T-helper 1 cell treated with Interleukin-12 subunit alpha and Interleukin-12 subunit beta and Interleukin-4 antibody, amounts not matched to agents 30 μg/mL and 1 μg/mL, for 36 hours (primary cell): Measurements from ENCODE around the gene CMAS.
"Not testable (repeated sequence)": the region's sequence is repeated elsewhere in the genome, so short reads cannot be mapped to it uniquely, and the experiment has no call there.

ENCODE experiments used
- H3K27ac Mint-ChIP-seq: one replicate; pipeline ENCODE4 v1.8.0; 2021; ENCODE audit warnings: mild to moderate bottlenecking, mixed read lengths
- H3K27me3 Mint-ChIP-seq: one replicate; pipeline ENCODE4 v1.8.0; 2021; ENCODE audit warnings: low read depth, mixed read lengths
- H3K36me3 Mint-ChIP-seq: one replicate; pipeline ENCODE4 v1.8.0; 2021; ENCODE audit warnings: low read depth, mixed read lengths
- H3K4me1 Mint-ChIP-seq: one replicate; pipeline ENCODE4 v1.8.0; 2021; ENCODE audit warnings: low read depth, mixed read lengths
- H3K4me3 Mint-ChIP-seq: one replicate; pipeline ENCODE4 v1.8.0; 2021; ENCODE audit warnings: mild to moderate bottlenecking, moderate library complexity, mixed read lengths
- H3K9me3 Mint-ChIP-seq: one replicate; pipeline ENCODE4 v1.8.0; 2021; ENCODE audit warnings: mixed read lengths

Gene CMAS

DNA sequence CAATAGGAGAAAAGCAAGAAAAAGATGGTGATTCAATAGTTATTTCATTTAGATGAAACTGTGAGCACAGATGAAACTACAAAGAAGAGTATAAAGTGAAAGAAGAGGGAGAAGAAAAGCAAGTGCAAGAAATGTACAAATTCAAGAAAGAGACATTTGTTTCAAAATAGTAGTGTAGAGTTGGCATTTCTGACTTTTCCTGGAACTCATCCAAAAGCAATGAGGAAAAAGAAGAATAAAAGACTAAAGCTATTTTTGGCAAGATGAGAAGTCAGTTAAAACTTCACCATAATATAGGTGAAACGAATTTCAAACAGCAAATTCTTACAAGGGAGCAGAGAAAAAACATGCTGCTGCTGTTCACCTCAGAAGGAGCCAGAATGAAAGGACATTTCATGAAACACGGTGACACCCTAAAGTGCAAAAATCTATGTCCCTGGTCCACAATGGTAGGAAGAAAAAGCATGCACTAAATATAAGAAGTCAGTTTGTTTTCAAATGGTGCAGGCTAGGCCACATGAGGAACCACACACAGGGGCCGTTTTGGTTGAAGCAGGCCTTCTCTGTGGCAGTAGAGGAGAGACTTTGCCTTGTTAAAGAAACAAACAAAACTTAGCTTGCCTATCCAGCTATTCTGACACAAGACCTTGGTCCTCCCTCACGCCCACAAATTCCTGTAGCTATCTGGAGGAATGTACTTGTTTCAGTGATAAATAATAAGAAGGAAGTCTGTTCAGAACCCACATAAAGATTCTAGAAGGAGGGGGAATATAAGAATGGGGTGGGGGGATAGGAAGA is 11.1 kb upstream of the CMAS start:
- Mint-ChIP-seq H3K4me1 (no peaks in the 10 kb centered on the region), H3K9me3 (no peaks in the 10 kb centered on the region), H3K27ac (no peak overlapping the region), H3K36me3 (no peaks in the 10 kb centered on the region), H3K4me3 (no peak overlapping the region), H3K27me3 (peaks cover 6% of the 10 kb centered on the region)

DNA sequence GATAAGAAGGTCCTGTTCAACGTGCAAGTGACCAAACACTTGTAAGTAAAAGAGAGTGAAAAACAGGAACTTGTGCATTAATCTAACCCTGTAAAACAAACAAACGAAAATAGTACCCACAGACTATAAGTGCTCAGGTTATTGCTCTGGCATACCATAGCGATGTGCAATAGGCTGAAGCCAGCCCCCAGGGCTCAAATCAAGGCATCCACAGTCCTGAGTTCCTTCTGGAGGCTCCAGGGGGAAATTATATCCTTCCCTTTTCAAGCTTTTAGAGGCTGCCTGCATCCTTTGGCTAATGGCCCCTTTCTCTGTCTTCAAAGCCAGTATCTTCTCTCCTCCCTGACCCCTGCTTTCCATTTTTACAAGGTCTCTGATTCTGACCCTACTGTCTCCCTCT is 8.1 kb upstream of the CMAS start:
- H3K27ac Mint-ChIP-seq, result no peak overlapping the region

DNA sequence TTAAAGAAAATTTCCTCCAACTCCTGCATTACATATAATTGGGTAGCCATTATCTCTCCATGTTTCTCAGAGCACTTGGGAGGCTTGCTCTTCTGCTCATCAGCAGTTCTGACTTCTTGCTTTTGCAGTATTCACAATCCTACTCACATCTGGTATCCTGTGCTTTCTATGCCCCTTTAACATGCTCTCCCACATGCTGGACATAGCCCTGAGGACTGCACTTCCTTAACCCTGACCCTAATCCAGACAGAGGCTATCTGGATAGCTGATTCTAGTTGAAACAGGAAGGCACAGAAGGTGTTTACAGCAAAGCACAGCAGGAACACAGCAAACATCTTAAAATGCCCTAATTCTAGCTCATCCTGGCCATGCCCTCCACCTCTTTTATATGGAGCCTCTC is 7.3 kb upstream of the CMAS start:
- H3K36me3 Mint-ChIP-seq, result no peaks in the 10 kb centered on the region
- no peak overlapping the region for H3K4me3 Mint-ChIP-seq
- no peak overlapping the region for H3K27ac Mint-ChIP-seq
- peaks cover 12% of the 10 kb centered on the region for H3K27me3 Mint-ChIP-seq
- H3K9me3 Mint-ChIP-seq, result no peaks in the 10 kb centered on the region
- H3K4me1 Mint-ChIP-seq, result peaks cover 11% of the 10 kb centered on the region

More for the DNA sequence above, 8.1 kb upstream of the CMAS start:
- H3K27me3 Mint-ChIP-seq, result peaks cover 12% of the 10 kb centered on the region
- no peak overlapping the region for H3K4me3 Mint-ChIP-seq
- H3K36me3 Mint-ChIP-seq, result no peaks in the 10 kb centered on the region
- peaks cover 9% of the 10 kb centered on the region for H3K4me1 Mint-ChIP-seq
- no peaks in the 10 kb centered on the region for H3K9me3 Mint-ChIP-seq

DNA sequence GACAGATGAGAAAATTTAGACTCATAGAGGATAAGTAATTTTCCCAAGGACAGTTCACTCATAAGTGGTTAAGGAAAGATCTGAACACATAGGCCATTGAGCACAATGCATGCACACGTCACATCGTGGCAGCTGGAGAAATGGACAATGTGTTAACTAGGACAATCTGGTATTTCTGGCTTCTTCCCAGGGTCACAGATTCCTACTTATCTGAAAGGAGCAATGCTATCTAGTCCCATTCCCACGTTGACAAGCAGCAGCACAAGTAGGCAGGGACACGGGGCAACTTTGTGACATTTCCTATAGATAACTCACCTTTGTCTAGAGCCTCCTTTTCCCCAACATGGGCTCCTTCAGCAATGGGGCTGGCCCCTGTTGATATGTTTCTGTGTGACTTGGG is 6.7 kb upstream of the CMAS start:
- Mint-ChIP-seq H3K36me3 (no peaks in the 10 kb centered on the region), H3K9me3 (no peaks in the 10 kb centered on the region), H3K27me3 (peaks cover 12% of the 10 kb centered on the region), H3K4me3 (no peak overlapping the region), H3K27ac (no peak overlapping the region), H3K4me1 (peaks cover 12% of the 10 kb centered on the region)

DNA sequence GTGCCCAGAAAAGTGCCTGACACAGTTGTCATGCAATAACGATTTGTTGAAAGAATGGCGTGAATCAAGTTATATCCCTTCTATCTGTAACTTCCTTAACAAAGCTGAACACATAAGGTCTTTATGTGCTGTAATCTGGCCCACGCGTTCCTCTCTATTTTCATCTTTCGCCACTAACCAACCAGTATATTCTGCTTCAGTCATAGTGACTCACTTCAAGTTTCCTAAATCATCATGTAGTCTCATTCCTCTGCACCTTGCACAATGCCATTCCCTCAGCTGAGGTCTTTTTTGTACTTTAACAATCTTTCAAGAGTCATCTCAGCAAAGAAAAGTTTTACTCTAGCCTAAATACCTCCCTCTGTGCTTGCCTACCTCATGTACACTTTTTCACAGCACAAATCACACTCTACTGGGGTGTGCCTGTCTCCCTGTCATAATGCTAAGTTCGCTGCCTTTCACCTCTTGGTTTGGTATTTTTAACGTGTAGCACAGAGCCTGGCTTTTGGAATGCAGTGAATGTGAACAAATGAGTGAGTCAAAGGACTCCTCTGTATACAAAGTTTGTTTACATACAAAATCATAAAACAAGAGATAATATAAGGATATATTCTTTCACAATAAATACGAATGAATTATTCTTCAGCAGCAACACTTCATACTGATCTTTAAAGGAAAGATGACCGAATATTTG is 2.9 kb upstream of the CMAS start:
- Mint-ChIP-seq H3K4me1 (peaks cover 29% of the 10 kb centered on the region), H3K9me3 (no peaks in the 10 kb centered on the region), H3K27me3 (peaks cover 12% of the 10 kb centered on the region), H3K4me3 (no peak overlapping the region), H3K36me3 (no peaks in the 10 kb centered on the region), H3K27ac (no peak overlapping the region)

DNA sequence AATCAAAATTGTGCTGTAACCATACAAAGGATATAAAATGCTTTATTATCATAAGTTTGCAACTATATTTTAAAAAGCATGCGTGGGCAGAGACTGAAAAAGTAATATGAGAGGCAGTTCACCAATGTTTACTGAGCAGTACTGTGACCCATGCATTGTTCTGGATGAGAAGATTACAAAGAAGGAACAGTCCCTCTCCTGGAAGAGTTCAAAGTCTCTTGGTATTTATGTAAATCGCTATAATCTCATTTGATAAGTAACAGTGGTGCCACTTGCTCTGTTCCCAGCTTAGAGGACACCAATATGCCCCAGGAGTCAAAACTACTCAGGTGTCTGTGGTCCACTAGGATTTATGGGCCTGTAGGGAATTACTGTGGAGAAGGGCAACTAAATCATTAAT is 2.1 kb upstream of the CMAS start:
- Mint-ChIP-seq H3K9me3 (no peaks in the 10 kb centered on the region), H3K4me3 (no peak overlapping the region), H3K36me3 (peaks cover 5% of the 10 kb centered on the region), H3K27me3 (peaks cover 9% of the 10 kb centered on the region), H3K27ac (no peak overlapping the region), H3K4me1 (peaks cover 31% of the 10 kb centered on the region)

DNA sequence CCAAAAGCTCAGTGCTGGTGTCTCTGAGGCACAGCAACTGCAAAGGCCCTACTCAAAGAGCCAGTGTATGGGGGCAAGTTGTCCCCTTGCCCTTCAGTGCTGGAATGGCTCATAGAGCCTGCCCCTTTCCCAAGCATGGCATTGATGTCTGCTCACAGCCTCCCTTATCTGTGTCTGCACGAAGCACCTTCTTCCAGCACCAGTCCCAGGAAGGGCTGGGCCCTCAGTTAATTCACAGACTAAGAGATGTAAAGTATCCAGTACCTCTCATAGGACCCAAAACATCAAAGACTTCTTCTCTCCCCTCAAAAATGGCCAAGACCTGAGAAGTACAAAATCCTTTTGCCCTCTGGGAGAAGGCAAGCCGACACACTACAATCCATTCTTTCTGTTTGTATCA is 1.6 kb upstream of the CMAS start:
- H3K36me3 Mint-ChIP-seq, result peaks cover 7% of the 10 kb centered on the region
- H3K4me1 Mint-ChIP-seq, result peaks cover 31% of the 10 kb centered on the region
- no peak overlapping the region for H3K4me3 Mint-ChIP-seq
- H3K9me3 Mint-ChIP-seq, result no peaks in the 10 kb centered on the region
- H3K27ac Mint-ChIP-seq, result no peak overlapping the region
- peaks cover 9% of the 10 kb centered on the region for H3K27me3 Mint-ChIP-seq

DNA sequence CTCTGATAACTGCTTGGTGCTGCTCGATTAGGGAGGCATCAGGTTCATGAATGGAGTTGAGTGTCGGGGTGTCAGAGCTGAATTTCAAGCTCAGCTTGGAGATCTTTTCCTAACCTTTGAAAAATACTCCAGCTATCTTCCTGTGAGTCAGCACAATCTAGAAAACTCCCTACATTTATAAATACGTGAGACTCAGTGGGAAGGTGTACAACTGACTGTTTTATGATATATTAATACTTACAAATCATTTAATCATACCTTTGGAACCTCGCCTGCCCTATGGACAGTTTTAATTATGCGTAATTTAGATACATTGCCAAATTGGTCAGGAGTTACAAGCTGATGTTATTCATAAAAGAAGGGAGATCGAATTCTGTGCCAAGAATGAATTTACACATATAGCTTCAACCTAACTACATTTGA is 961 bp downstream of the CMAS start:
- peak overlapping the region; percentile 85 for H3K27ac Mint-ChIP-seq
- H3K36me3 Mint-ChIP-seq, result peaks cover 10% of the 10 kb centered on the region
- H3K4me3 Mint-ChIP-seq, result peak overlapping the region; percentile 97
- no peaks in the 10 kb centered on the region for H3K27me3 Mint-ChIP-seq
- no peaks in the 10 kb centered on the region for H3K9me3 Mint-ChIP-seq
- H3K4me1 Mint-ChIP-seq, result peaks cover 38% of the 10 kb centered on the region

DNA sequence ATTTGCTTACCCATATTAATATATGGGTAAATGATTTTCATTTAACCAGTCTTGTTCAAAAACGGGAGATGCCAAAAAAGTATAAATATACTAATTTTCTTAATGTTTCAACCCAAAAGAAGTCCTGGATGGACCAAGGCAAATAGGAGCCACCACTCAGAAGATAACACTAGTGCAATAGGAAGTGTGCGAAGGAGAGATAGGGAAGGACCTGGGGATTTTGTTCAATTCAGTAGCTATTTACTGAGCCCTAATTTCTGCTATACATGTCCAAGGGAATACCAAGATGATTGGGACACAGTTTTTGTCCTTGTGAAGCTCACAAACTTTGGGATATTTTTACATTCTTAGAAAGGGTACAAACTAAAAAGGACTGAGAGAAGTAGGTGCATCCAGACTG is 1.5 kb downstream of the CMAS start:
- H3K36me3 Mint-ChIP-seq, result peaks cover 10% of the 10 kb centered on the region
- peaks cover 33% of the 10 kb centered on the region for H3K4me1 Mint-ChIP-seq
- H3K9me3 Mint-ChIP-seq, result no peaks in the 10 kb centered on the region
- no peaks in the 10 kb centered on the region for H3K27me3 Mint-ChIP-seq
- no peak overlapping the region for H3K27ac Mint-ChIP-seq
- no peak overlapping the region for H3K4me3 Mint-ChIP-seq

DNA sequence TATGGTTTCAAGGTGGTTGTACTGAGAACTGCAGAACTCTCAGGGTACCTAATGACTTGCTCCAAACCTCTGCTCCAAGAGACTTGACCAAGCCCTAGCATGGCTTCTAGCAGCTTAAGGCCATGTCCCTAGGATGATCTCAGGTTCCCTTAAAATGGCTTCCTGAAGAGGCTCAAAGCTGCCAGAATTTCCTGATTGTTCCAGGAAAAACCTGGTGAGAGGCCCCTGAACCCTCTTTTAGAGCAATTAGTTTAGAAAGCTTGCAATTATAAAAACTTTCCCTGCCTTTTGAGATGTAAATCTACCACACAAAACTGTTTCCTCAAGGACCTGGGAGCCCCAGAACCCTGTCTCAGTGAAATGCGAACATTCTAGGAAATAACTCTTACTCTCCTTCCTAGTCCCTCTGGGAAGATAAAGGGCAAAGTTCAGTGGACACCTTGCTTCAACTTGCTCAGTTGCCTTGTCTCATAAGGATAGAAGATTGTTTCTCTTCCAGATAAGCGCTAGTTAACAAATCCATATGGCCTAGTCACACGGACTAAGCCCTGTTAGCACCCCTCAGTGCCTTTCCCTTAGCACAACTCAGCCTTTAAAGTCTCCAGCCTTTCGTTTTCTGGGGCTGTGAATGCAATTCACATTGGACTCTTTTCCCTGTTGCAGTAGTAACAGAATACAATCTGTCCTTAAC is 2.5 kb downstream of the CMAS start:
- no peak overlapping the region for H3K27ac Mint-ChIP-seq
- H3K9me3 Mint-ChIP-seq, result no peaks in the 10 kb centered on the region
- H3K36me3 Mint-ChIP-seq, result peaks cover 10% of the 10 kb centered on the region
- H3K4me3 Mint-ChIP-seq, result no peak overlapping the region
- H3K4me1 Mint-ChIP-seq, result peaks cover 27% of the 10 kb centered on the region
- no peaks in the 10 kb centered on the region for H3K27me3 Mint-ChIP-seq

DNA sequence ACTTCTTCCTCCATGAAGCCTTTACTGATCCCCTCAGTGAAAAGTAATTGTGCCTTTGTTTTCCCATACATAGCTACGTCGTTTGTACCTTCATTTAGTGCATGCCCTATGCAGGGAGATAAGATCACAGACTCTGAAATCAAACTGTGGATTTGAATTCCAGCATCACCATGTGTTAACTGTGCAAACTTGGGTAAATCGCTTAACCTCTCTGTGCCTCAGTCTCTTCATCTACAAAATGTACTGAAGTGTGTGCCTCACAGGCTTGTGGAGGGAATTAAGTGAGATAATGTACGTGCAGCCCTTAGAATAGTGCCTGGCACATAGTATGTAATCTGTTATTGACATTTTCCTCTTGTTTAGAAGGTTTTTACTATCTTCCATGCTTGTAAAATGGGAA is 4.1 kb downstream of the CMAS start:
- Mint-ChIP-seq H3K27me3 (no peaks in the 10 kb centered on the region), H3K4me3 (no peak overlapping the region), H3K27ac (no peak overlapping the region), H3K9me3 (no peaks in the 10 kb centered on the region), H3K36me3 (peaks cover 10% of the 10 kb centered on the region), H3K4me1 (peaks cover 25% of the 10 kb centered on the region)

DNA sequence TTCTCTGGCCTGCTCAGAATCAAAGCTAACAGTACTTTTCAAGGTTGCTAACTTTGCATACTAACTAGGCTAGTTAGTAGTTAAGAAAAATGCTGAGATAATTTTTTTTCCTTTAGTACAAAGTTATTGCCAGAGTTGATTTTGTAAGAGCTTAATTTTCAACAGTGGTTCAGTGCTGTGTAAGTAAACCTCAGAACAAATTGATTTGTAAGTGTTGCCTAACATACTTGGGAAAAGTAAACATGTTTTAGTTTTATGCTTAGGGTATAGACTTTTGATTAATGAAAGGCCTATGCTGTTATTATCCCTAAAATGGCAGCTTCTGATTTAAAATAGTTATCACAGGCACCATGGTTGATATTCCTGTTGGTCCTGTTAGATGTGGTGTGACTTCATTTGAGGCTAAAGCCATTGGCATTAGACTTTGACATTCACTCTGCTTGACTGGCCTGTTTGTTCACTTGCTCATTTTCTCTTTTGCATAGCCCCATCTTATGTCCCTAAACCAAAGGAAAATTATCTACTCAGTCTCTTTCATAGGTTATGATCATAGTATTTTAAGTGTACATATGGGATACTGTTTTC is 5.2 kb downstream of the CMAS start:
- Mint-ChIP-seq H3K27ac (no peak overlapping the region), H3K36me3 (peaks cover 11% of the 10 kb centered on the region), H3K27me3 (no peaks in the 10 kb centered on the region), H3K9me3 (no peaks in the 10 kb centered on the region), H3K4me3 (no peak overlapping the region), H3K4me1 (peaks cover 22% of the 10 kb centered on the region)

DNA sequence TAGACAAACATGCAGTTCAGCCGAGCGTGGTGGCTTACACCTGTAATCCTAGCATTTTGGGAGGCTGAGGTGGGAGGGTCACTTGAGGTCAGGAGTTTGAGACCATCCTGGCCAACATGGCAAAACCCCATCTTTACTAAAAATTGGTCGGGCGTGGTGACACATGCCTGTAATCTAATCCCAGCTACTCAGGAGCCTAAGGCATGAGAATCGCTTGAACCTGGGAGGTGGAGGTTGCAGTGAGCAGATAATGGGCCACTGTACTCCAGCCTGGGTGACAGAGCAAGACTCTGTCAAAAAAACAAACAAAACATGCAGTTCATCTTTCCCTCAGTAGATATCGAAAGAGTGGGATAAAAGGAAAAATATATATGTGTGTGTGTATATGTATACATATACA is 7.0 kb downstream of the CMAS start:
- not testable (repeated sequence) for H3K4me3 Mint-ChIP-seq, H3K9me3 Mint-ChIP-seq, H3K4me1 Mint-ChIP-seq, H3K27ac Mint-ChIP-seq, H3K27me3 Mint-ChIP-seq
- H3K36me3 Mint-ChIP-seq, result peaks cover 20% of the 10 kb centered on the region

DNA sequence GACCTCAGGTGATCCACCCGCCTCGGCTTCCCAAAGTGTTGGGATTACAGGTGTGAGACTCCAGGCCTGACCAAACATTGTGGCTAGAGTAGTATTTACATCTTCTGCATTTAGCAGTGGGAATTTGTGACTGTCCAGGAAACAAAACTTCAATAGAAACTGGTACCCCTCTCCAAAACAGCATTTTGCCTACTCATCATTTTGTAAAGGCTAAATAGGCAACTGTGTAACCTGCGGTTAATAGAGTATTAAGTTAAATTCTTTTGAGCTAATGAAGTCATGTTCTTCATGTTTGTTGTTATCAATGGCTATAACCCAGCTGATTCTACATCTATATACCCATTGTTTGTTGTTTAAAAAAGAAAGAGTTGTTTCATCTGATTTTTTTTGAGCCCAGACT is 8.1 kb downstream of the CMAS start:
- Mint-ChIP-seq H3K4me1 (peaks cover 7% of the 10 kb centered on the region), H3K27ac (no peak overlapping the region), H3K9me3 (no peaks in the 10 kb centered on the region), H3K4me3 (no peak overlapping the region), H3K27me3 (no peaks in the 10 kb centered on the region), H3K36me3 (peaks cover 13% of the 10 kb centered on the region)
